ENCODE data around the gene WDR45B.
A peak's percentile ranks its signal among the peaks of the same experiment; 100 is the strongest.

Gene WDR45B

DNA sequence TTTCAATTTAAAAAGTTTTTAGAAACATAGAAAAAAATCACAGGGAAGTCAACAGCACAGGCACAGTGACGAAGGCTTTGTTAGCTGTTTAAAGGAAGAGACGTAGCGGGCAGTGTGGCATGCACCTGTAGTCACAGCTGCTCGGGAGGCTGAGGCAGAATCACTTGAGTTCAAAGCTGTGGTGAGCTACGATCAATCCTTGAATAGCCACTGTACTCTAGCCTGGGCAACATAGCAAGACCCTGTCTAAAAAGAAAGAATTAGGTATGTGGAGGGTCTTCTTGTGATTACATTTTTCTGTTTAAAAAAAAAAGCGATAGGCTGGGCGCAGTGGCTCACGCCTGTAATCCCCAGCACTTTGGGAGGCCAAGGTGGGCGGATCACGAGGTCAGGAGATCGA, 78.6 kb downstream of the WDR45B start:
- TF ChIP-seq ZFX (IDR thresholded peaks at IDR 0.05) = no peak
- TF ChIP-seq, protein P1, sequence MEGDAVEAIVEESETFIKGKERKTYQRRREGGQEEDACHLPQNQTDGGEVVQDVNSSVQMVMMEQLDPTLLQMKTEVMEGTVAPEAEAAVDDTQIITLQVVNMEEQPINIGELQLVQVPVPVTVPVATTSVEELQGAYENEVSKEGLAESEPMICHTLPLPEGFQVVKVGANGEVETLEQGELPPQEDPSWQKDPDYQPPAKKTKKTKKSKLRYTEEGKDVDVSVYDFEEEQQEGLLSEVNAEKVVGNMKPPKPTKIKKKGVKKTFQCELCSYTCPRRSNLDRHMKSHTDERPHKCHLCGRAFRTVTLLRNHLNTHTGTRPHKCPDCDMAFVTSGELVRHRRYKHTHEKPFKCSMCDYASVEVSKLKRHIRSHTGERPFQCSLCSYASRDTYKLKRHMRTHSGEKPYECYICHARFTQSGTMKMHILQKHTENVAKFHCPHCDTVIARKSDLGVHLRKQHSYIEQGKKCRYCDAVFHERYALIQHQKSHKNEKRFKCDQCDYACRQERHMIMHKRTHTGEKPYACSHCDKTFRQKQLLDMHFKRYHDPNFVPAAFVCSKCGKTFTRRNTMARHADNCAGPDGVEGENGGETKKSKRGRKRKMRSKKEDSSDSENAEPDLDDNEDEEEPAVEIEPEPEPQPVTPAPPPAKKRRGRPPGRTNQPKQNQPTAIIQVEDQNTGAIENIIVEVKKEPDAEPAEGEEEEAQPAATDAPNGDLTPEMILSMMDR (conservative IDR thresholded peaks at IDR 0.05) = no peak
- H3K27ac ChIP-seq = no peak overlapping the region; the same call in 1 of the 2 replicates

DNA sequence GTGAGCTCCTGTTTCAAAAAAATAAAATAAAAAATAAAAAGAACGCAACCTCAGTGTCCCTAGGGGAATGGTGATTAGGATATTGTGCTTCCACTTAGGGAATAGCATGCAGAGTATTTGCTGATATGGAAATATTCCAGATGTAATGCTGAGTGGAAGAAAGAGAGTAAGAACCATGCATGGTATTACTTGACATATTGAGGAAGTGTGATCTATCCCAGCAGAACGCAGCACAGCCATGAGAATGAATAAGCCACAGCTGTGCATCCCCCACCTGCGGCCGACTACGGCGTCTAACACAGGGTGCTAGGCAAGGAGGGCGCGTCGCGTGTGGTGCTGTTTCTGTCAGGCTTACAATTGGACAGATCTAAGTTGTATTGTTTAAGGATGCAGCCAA, 79.2 kb downstream of the WDR45B start:
- peak overlapping the region; percentile 6; the same call in 1 of the 2 replicates for H3K27ac ChIP-seq
- TF ChIP-seq, protein P1 (conservative IDR thresholded peaks at IDR 0.05) = no peak
- TF ChIP-seq ZFX (IDR thresholded peaks at IDR 0.05) = no peak

DNA sequence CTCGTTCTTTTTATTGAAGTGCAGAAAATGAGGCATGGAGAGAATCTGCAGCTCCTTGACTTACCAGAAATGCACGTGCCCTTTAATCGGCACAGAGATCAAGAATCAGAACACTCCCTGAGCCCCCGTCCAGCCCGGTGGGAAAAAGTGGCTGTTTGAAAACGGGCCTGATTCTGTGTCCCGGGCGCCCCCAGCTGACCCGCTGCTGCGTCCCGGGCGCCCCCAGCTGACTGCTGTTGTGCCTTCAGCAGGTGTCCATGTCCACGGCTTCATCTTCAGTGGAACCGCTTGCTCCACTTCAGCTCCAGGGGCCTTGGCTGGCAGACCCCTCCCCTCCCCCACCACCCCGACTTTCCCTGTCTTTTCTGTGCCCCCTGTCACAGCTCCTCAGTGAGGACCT, 81.0 kb downstream of the WDR45B start:
- H3K27ac ChIP-seq = no peak overlapping the region
- TF ChIP-seq, protein P1 (conservative IDR thresholded peaks at IDR 0.05) = no peak
- no peak for TF ChIP-seq ZFX (IDR thresholded peaks at IDR 0.05)

DNA sequence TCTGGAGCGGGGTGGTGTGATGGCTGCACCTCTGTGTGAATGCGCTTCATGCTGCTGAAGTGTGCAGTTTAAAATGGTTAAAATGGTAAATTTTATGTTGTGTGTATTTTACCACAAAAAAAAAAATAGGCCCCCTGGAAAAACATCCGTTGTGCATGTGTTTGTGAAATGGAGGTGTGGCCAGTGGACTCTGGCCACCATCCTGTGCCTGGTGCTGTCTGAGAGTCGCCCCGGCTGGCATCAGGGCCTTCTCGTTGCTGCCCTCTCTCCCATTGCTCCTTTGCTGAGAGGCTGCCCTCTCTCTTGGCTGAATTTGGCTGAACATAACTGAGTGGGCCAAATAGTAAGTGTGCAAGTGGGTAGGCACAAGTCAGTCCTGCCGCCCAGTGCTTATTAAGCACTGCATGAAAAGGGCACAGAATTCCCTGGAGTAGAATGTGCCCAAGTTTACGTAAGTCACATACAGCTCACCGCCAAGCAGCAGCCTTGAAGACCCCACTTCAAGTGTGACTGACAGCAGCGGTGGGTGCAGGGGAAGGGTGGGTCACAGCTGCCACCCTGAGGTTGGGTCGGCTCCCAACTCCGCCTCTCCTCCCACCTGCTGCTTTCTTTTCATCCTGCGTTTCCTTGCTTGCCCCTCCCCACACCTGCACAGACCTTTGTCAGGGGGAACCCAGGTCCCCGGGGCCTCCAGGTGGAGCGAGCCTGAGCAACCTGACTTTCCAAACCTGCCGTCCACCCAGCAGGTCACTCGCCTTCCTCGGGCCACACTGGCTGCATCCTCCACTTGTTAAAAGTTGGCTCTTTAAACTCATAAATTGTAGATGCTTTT, 81.9 kb downstream of the WDR45B start:
- H3K27ac ChIP-seq = no peak overlapping the region
- TF ChIP-seq, protein P1 (conservative IDR thresholded peaks at IDR 0.05) = no peak

DNA sequence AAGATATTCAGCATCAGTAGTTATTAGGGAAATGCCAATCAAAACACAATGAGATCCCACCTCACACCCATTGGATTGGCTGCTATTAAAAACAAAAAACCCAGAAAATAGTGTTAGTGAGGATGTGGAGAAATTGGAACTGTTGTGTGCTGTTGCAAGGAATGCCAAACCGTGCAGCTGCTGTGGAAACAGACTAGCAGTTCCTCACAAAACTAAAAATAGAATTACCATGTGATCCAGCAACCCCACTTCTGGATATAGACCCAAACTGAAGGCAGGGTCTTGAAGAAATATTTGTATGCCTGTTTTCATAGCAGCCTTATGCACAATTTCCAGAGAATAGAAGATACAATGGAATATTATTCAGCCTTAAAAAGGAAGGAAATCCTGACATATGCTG, 82.7 kb downstream of the WDR45B start:
- H3K27ac ChIP-seq = no peak overlapping the region
- TF ChIP-seq, protein P1 (conservative IDR thresholded peaks at IDR 0.05) = no peak
- TF ChIP-seq ZFX (IDR thresholded peaks at IDR 0.05) = no peak

Measured in C4-2B (cell line).